GM12891 (cell line): ENCODE data around the gene SLC1A3.

ENCODE experiments used
- DNase-seq: peaks from one replicate; pipeline ENCODE4 v3.0.0; 2011; ENCODE audit warnings: low spot score; ENCODE audit not compliant: insufficient read length
- FAIRE-seq: peaks from 2 replicates; lab custom pipeline; 2011; peaks lifted over from hg19 to GRCh38; lab: Jason Lieb, UNC
- PAX5 ChIP-seq: IDR thresholded peaks from 2 replicates; pipeline ENCODE4 v1.6.1; 2011; ENCODE audit warnings: low read length, moderate library complexity, mild to moderate bottlenecking; ENCODE audit not compliant: insufficient read depth, severe bottlenecking
- POLR2A ChIP-seq: IDR thresholded peaks from 2 replicates; pipeline ENCODE4 v1.6.1; 2011; ENCODE audit warnings: low read depth, low read length, control low read depth
- POLR2AphosphoS5 ChIP-seq: IDR thresholded peaks from 2 replicates; pipeline ENCODE4 v1.6.1; 2011; ENCODE audit warnings: low read depth, low read length, control low read depth
- POU2F2 ChIP-seq: IDR thresholded peaks from 2 replicates; pipeline ENCODE4 v1.6.1; 2011; ENCODE audit warnings: low read depth, mild to moderate bottlenecking, control low read depth, low read length, moderate library complexity
- SPI1 ChIP-seq: IDR thresholded peaks from 2 replicates; pipeline ENCODE4 v1.6.1; 2011; ENCODE audit warnings: low read depth, low read length, control low read depth
- TAF1 ChIP-seq: IDR thresholded peaks from 2 replicates; pipeline ENCODE4 v1.6.1; 2011; ENCODE audit warnings: low read depth, low read length, control low read depth

Gene SLC1A3

GRCh38 chr5:36679221-36679989, 73.0 kb downstream of the SLC1A3 start:
- no peak for TF ChIP-seq TAF1
- no peak for TF ChIP-seq POU2F2
- TF ChIP-seq POLR2A = no peak
- no peak for DNase-seq
- no peak for FAIRE-seq

GRCh38 chr5:36680066-36680465, 73.7 kb downstream of the SLC1A3 start:
- TF ChIP-seq TAF1 = no peak
- TF ChIP-seq POLR2A = no peak
- no peak for TF ChIP-seq PAX5
- TF ChIP-seq POLR2AphosphoS5 = no peak
- TF ChIP-seq POU2F2 = no peak
- TF ChIP-seq SPI1 = no peak
- DNase-seq = no peak
- no peak for FAIRE-seq

GRCh38 chr5:36681711-36682110, 75.3 kb downstream of the SLC1A3 start:
- no peak for DNase-seq
- no peak for TF ChIP-seq POLR2AphosphoS5
- no peak for TF ChIP-seq PAX5
- no peak for TF ChIP-seq SPI1
- no peak for TF ChIP-seq TAF1
- no peak for TF ChIP-seq POLR2A
- TF ChIP-seq POU2F2 = no peak
- FAIRE-seq = no peak

- TF ChIP-seq POLR2AphosphoS5 = no peak
- no peak for TF ChIP-seq POU2F2
- TF ChIP-seq TAF1 = no peak
- no peak for TF ChIP-seq PAX5
- TF ChIP-seq POLR2A = no peak
- no peak for TF ChIP-seq SPI1
- no peak for DNase-seq
- no peak for FAIRE-seq
Measured at GRCh38 chr5:36682499-36682898, 76.1 kb downstream of the SLC1A3 start.

GRCh38 chr5:36683821-36684434, 77.5 kb downstream of the SLC1A3 start:
- FAIRE-seq (no peak), DNase-seq (no peak)
- no peak for TF ChIP-seq POLR2A
- TF ChIP-seq POU2F2 = no peak
- no peak for TF ChIP-seq SPI1
- no peak for TF ChIP-seq TAF1
- no peak for TF ChIP-seq PAX5
- no peak for TF ChIP-seq POLR2AphosphoS5

- DNase-seq (no peak), FAIRE-seq (no peak)
- no peak for TF ChIP-seq POLR2A
Measured at GRCh38 chr5:36685631-36686288, 79.4 kb downstream of the SLC1A3 start.

GRCh38 chr5:36686881-36687280, 80.5 kb downstream of the SLC1A3 start:
- TF ChIP-seq SPI1 = no peak
- TF ChIP-seq TAF1 = no peak
- FAIRE-seq (peak; percentile 28), DNase-seq (no peak)

- FAIRE-seq (no peak), DNase-seq (no peak)
Measured at GRCh38 chr5:36688722-36689121, 82.3 kb downstream of the SLC1A3 start.

GRCh38 chr5:36689225-36689624, 82.8 kb downstream of the SLC1A3 start:
- TF ChIP-seq SPI1 = peak; percentile 81
- peak; percentile 41; the same call in 1 of the 2 replicates for TF ChIP-seq POLR2A
- TF ChIP-seq TAF1 = 0 out of 2 replicates have a peak, but pooled peaks have one; percentile 23
- TF ChIP-seq POLR2AphosphoS5 = no peak
- DNase-seq (no peak), FAIRE-seq (peak; percentile 31)

More at GRCh38 chr5:36688722-36689121, 82.3 kb downstream of the SLC1A3 start:
- no peak for TF ChIP-seq POU2F2
- TF ChIP-seq PAX5 = no peak
- TF ChIP-seq TAF1 = no peak
- no peak for TF ChIP-seq POLR2A
- TF ChIP-seq SPI1 = no peak
- TF ChIP-seq POLR2AphosphoS5 = no peak
